ENCODE data around the gene ATP9B.
"Not testable (repeated sequence)": the region's sequence is repeated elsewhere in the genome, so short reads cannot be mapped to it uniquely, and the experiment has no call there.

ATP9B gene

DNA sequence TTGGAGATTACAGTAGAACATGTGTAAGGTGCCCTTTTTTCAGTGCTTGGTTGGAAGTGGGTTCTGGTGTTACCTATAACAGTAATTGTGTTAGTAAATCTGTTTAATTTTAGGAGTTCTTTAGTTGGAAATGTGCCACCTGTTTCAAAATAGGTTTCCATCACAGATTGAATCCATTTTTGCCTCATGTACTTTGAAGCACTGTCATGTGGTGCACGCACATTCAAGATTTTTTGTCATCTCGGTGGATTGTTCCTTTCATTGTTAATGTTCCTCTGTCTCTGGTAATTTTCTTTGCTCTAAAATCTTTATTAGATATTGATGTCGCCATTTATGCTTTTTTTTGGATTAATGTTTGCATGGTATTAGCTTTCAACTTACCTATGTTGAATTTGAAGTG lies 1.3 kb downstream of the ATP9B start:
- DNase-seq (ENCODE audit: low spot score) = no peak

DNA sequence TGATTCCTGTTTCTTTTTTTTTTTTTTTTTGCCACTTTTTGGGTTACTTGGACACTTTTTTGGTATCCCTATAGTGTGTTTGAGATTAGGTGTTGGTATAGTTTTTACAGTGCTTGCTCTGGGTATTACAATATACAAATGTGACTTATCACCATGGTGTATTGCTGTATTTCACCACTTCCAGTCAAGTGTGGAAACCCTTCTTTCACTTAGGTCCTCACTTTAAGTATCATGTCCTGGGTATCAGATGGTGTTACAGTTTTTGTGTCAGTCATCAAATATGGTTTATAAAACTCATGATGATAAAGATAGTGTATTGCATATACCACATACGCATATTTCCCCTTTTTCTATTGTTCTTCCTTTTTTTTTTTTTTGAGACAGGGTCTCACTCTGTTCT lies 1.8 kb downstream of the ATP9B start:
- no peak for DNase-seq (ENCODE audit: low spot score)

DNA sequence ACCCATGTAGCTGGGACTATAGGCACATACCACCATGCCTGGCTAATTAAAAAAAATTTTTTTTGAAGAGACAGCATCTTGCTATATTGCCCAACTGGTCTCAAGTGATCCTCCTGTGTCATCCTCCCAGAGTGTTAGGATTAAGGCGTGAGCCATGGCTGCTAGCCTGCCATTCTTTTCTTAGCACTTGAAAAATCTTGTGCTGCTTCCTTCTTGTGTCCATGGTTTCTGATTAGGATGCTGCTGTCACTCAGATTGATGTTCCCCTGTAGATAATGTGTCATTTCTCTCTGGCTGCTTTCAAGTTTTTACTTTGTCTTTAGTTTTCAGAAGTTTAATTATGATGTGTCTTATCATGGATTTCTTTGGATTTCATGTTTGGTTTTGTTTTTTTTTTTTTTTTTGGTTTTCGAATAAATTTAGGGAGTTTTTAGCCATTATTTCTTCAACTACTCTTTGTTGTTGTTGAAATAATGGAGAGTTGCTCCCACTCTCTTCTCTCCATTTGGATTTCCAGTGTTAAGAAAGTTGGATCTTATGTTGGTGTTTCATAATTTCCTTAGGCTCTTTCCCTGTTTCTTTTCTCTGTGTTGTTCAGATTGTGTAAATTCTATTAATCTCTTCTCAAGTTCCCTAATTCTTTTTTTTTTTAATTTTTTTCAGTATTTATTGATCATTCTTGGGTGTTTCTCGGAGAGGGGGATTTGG lies 2.5 kb downstream of the ATP9B start:
- DNase-seq (ENCODE audit: low spot score) = no peak

DNA sequence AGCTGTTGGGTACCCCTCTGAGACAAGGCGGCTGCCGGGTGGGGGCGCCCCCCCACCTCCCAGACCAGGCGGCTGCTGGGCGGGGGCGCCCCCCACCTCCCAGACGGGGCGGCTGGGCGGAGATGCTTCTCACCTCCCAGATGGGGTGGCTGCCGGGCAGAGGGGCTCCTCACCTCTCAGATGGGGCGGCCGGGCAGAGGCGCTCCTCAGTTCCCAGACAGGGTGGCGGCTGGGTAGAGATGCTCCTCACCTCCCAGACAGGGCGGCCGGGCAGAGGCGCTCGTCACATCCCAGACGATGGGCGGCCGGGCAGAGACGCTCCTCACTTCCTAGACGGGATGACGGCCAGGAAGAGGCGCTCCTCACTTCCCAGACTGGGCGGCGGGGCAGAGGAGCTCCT lies 3.5 kb downstream of the ATP9B start:
- DNase-seq (ENCODE audit: low spot score) = not testable (repeated sequence)

DNA sequence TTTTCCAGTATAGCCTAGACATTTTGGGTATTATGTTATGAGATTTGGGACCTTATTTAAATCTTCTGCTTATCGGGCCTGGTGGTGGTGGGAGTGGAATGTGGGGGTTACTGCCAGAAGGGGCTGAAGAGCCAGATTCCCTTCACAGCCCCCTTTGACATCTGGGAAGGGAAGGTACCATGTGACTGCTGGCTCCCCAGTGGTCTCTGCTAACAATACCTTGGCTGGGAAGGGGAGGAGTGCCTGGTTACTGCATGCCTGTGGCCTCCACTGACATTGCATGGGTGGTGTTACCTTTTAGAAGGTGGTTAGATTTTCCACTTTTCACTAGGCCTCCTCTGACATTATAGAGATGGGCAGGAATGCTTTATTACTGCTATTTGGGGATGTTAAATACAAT lies 8.0 kb downstream of the ATP9B start:
- DNase-seq (ENCODE audit: low spot score) = no peak

DNA sequence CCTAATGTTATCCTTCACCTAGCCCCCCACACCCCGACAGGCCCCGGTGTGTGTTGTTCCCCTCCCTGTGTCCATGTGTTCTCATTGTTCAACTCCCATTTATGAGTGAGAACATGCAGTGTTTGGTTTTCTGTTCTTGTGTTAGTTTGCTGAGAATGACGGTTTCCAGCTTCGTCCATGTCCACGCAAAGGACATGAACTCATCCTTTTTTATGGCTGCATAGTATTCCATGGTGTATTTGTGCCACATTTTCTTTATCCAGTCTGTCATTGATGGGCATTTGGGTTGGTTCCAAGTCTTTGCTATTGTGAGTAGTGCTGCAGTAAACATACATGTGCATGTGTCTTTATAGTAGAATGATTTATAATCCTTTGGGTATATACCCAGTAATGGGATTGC lies 9.6 kb downstream of the ATP9B start:
- not testable (repeated sequence) for DNase-seq (ENCODE audit: low spot score)

DNA sequence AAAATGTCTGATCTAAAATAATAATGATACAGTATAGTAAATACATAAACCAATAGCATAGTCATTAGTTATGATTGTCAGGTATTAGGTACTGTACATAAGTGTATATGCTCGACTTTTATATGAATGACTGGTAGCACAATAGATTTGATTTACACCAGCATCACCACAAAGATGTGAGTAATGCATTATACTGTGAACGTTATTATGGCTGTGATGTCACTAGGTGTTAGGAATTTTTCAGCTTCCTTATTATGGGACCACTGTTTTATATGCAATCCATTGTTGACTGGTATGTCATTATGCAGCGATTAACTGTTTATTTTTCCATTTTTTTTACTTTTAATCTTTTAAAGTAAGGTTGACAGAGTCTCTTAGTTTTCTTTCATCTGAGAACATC lies 23.7 kb downstream of the ATP9B start:
- DNase-seq (ENCODE audit: low spot score) = no peak

DNA sequence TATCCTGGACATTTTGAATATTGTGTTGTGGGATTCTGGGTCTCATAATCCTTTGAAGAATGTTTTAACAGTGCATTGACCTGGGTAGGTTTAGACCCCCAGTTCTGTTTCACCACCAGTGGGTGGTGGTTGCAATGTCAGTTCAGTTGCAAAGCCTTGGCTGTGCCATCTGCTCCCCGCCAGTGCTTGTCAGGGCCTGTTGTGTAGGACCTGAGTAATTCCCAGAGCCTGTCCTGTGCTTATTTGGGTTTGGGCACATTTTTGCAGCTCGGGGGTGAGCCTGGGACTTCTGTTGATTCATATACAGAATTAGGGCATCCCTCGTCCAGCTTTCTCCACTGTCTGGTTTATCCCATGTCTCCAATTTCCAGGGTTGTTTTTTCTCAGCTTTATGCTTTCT lies 24.8 kb downstream of the ATP9B start:
- no peak for DNase-seq (ENCODE audit: low spot score)

DNA sequence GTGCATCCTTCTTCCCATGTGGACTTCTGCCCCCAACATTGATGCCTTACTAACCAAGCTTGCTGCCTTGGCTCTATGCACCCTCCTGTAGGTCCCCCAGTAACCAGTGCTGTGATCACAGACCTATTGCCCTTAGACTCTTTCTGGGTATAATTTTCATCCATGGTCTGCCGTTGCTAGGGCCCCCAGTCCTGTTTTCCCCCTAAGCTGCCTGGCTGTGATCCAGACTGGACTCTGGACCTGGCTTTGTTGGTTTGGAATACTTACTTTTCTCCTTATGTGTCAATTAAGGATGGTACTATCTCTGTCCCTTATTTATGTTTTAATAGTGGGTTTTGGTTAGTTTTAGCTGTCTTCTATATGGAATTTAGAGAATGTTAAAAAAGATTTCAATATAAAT lies 26.0 kb downstream of the ATP9B start:
- DNase-seq (ENCODE audit: low spot score) = no peak

DNA sequence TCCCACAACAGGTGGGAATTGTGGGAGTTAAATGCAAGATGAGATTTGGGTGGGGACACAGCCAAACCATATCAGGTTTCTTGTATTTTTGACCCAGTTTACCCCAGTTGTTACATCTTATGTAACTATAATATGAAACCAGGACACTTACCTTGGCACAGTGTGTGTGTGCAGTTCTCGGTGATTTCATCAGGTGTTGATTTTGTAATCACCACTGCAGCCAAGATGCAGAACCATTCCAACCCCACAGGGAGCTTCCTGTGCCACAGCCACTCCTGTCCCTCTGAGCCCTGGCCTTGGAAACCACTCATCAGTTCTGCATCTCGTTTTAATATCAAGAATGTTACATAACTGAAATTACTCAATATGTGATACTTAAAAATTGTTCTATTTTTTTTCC lies 31.8 kb downstream of the ATP9B start:
- DNase-seq (ENCODE audit: low spot score) = no peak

DNA sequence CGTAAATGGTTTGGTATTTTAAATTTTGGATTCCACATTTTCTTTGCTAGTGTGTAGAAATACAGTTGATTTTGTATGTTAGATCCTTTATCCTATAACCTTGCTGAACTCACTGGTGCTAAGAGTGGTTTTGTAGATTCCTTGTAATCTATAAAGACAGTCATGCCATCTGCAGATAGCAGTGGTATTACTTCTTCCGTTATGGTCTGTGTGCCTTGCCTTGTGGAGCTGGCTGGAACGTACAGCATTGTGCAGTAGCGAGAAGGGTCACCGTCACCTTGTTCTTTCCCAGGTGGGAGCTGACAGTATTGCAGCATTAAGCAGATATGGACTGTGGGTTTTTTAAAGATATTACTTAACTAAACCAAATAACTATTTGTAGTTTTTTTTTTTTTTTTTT lies 33.7 kb downstream of the ATP9B start:
- DNase-seq (ENCODE audit: low spot score) = no peak

DNA sequence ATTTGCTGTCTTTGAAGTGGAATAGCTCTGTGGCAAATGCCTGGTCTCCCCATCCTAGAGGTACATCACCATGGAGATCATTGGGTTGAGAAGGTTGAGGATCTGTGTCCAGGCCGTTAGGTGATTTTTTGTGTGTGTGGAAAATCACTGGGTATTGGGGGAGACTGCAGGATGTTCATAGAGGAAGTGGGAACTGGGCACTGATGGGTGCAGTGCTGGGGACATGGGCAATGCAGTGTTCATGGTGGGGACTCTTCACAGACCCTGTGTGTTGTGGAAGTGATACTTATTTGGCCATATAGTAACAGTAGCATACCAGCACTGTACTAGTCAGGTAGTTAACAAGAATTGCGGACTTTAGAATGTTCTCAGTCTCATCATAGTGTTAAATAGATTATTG lies 34.9 kb downstream of the ATP9B start:
- no peak for DNase-seq (ENCODE audit: low spot score)

DNA sequence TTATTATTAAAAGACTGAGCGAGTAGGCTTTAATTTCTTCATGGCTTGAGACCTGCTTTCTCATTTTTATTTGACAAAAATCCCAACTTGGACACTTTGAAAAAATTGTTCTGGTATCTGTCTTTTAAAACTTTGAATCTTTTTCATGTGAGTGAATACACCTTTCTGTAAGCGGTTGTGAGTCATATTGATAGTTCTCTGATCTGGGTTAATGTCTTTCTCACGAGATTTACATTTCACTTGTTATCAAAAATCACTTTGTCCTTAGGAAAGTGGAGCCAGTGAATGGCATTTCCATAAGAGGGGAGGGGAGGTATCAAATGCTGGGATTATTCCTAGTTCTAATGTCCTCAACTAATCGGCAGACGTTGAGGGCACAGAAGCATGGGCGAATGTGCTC lies 36.3 kb downstream of the ATP9B start:
- DNase-seq (ENCODE audit: low spot score) = no peak

DNA sequence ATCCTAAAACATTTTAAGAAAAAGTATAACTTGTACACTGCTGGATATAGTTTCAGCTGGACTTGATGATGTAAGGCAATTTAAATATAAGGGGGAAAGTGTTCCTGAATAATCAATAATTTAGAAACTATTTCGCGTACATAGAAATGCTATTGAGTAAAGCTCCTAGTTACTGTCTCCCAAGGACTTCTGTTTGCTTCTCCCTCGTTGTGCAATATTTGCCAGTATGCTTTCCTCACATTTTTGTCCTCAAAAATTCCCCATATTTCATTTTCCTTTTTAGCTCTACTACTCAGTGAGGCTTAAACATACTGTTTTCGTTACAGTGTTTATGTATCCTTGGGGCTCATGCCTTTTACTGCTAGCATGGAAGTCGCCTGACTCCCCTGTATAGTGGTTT lies 36.9 kb downstream of the ATP9B start:
- DNase-seq (ENCODE audit: low spot score) = no peak

DNA sequence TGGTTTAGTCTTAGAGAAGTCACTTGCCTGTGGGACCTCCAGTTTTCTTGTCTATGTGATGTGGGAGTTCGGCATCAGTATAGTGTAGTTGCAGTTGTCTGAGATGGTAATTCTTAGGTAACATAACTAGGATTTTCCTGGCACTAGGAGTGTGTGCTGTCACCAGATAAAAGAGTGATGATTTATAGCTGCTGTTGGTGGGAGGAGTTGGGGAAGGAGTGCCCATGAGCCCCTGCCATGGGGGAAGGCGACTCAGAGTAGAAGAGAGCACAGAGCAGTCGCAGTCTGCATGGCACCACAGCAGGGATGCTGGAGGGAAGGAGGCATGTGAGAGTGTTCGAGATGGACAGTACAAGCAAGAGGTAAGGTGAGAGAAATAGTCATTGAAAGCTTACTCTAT lies 38.7 kb downstream of the ATP9B start:
- no peak for DNase-seq (ENCODE audit: low spot score)

DNA sequence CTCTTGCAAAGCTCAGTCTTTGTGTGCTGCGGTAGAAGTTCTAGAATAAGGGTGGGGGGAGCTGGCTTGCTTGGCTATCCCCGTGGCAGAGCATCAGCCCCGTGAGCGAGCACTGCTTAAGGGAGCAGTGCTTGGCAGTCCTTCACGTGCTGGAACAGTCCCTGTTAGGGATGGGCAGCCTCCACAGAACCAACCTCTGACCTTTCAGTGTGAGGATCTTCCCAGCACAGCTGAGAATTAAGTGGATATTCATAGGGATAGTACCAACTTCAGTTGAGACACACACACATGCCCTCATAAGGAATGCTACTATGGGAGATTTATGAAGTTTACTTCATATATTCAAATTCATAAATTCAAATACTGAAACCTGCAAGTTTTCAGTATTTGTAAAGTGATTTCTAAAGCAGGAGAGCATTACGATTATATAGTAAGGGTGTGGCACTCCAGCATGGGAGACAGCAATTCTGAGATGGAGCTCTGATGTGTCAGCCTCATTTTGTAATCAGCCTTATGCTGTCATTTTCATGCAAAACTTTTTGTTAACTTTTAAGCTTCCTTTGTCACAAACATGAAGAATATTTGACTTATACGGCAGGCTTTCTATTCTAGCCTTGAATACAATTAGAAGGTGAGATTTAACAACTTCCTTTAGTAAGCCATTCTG lies 39.5 kb downstream of the ATP9B start:
- DNase-seq (ENCODE audit: low spot score) = no peak

DNA sequence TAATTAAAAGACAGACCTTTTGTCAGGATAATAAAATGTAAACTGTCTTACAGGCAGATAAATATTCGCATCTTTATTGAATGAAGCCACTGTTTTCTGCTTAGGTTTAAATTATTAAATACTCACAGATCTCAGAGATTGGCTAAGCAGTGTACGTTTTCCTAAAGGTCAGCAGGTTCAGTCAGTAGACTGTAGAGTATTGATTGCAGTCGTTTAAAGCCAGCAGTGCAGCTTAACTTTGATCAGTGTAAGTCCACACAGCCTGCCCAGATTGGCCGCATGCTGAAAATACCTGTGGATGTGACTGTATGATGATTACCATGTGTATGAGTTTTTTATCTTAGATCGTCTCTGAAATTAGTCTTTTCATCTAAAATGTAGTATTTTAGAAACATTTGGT lies 42.3 kb downstream of the ATP9B start:
- DNase-seq (ENCODE audit: low spot score) = no peak

DNA sequence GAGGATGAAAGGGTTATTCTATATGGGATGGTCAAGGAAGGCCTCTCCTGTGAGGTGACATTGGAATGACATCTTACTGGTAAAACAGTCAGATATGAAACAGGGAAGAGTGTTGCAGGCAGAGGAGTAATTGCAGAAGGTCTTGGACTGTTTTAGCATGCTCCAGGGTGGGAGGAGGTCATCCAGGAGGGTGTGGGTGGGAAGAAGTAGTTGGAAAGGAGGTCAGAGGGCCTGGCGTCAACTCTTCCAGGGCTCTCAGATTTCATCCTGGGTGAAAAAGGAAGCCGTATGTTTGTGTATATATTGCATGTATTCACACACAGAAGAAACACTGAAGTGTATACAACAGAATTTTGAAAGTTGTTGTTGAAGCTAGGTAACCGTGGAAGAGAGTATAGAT lies 48.2 kb downstream of the ATP9B start:
- no peak for DNase-seq (ENCODE audit: low spot score)

DNA sequence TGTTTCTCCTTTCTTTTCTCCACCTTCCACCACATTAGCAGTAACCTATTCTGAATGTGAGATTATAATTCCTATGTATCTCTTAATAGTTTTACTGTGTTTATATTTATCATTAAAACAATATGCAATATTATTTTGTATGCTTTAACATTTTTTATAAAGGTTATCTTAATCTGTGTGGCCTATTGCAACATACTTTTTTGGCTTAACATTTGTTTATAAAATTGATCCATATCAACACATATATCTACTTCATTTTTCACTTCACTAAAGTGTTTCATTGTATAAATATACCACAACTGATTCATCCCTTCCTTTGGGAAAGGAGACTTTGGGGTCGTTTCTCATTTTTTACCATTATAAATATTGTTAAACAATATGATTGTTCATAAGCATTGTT lies 48.6 kb downstream of the ATP9B start:
- DNase-seq (ENCODE audit: low spot score) = no peak

DNA sequence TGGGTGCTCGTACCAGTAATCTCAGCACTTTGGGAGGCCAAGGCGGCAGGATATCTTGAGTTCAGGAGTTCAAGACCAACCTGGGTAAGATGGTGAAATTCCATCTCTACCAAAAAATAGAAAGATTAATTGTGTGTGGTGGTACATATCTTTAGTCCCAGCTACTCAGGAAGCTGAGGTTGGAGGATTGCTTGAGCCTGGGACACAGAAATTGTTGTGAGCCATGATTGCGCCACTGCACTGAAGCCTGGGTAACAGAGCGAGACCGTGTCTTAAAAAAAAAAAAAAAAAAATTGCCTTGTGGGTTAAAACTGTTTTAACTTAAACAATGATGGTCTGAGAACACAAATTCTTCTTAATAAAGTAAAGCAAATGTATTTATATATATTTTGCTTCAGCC lies 49.6 kb downstream of the ATP9B start:
- no peak for DNase-seq (ENCODE audit: low spot score)

DNA sequence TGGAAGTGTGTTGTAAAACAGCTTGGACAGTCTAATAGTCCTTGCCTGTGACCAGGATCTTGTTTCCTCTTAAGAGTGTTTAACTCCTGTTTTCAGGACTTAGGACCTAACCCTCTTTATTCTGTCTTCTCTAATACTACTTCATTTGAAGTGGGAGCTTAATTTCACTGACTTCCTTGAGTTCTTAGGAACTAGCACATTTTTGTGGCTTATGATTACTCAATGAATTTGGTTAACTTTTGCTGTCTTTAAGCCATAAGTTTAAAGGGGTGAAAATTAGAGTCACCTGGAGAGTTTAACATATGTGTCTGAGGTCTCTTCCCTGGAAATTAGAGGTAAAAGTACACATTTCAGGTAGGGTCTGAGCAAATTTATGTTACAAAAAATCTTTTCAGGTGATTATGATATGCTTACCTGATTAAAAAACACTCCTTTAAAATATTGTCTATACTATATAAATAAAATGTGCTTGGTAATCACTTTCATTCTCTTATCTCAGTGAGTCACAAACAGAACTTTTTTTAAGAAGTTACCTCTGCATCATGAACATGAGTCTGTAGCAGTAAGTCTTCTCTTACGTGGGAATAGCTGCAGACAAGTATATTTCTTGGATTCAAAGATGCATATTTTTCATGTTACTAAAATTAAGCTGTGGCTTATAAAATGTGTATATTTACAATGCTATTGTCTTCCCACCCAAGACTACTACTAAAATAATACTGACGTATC lies 52.7 kb downstream of the ATP9B start:
- no peak for DNase-seq (ENCODE audit: low spot score)

DNA sequence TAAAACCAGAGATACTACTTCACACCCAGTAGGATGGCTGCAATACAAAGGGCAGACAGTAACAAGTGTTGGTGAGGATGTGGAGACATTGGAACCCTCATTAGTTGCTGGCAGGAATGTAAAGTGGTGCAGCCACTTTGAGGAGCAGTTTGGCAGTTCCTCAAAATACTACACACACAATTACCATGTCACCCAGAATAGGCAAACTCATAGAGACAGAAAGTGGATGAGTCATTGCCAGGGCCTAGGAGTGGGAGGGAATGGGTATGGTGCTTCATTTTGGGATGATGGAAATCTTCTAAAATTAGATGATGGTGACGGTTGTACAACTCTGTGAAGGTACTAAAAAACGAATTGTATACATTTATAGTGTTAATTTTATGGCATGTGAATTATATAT lies 54.8 kb downstream of the ATP9B start:
- no peak for DNase-seq (ENCODE audit: low spot score)

DNA sequence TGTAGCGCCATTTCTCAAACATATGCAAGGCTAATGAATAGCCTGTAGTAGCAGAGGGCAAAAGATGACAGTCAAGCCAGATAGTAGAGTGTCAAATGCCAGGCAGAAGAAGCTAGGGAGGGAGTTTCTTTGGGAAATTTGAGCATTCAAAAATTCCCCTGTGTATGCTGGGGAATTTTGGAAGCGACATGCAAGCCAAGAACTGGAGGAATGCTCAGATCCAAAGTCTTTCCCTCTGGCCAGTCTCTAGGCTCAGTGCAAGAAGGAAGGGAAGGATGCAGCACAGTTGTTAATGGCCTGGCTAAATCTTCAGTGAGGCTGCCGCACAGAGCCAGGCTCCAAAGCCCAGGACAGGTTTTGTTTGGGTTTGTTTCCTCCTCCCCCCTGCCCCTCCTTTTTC lies 59.9 kb downstream of the ATP9B start:
- DNase-seq (ENCODE audit: low spot score) = no peak

All from SK-N-DZ (cell line).